GM12801 (cell line): ENCODE measurements around the gene TBC1D30.

Experiments
- TF ChIP-seq, protein P1 (sequence below): IDR thresholded peaks from one replicate; pipeline ENCODE4 v1.5.1; 2011; ENCODE audit warnings: control low read depth; ENCODE audit not compliant: insufficient read length; ENCODE audit errors: extremely low read depth

TBC1D30 gene

DNA sequence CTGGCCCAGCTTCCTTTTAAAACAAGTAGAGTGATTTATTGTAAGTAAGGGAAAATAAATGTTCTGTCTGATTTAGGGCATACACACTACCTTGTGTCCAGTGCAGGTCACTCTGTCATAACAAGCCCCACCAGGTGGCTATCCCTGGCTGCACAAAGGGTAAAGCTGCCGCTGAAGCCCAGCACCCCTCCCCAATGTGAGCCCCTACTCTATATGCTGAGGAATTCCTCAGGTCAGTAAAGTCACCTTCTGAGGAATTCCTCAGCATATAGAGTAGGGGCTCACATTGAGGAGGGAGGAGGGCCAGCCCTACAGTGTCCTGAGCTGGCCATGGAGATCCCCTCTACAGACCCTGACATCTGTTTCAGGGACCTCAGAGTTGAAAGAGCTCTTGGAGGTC, 67.2 kb downstream of the TBC1D30 start:
- TF ChIP-seq, protein P1, sequence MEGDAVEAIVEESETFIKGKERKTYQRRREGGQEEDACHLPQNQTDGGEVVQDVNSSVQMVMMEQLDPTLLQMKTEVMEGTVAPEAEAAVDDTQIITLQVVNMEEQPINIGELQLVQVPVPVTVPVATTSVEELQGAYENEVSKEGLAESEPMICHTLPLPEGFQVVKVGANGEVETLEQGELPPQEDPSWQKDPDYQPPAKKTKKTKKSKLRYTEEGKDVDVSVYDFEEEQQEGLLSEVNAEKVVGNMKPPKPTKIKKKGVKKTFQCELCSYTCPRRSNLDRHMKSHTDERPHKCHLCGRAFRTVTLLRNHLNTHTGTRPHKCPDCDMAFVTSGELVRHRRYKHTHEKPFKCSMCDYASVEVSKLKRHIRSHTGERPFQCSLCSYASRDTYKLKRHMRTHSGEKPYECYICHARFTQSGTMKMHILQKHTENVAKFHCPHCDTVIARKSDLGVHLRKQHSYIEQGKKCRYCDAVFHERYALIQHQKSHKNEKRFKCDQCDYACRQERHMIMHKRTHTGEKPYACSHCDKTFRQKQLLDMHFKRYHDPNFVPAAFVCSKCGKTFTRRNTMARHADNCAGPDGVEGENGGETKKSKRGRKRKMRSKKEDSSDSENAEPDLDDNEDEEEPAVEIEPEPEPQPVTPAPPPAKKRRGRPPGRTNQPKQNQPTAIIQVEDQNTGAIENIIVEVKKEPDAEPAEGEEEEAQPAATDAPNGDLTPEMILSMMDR = no peak

DNA sequence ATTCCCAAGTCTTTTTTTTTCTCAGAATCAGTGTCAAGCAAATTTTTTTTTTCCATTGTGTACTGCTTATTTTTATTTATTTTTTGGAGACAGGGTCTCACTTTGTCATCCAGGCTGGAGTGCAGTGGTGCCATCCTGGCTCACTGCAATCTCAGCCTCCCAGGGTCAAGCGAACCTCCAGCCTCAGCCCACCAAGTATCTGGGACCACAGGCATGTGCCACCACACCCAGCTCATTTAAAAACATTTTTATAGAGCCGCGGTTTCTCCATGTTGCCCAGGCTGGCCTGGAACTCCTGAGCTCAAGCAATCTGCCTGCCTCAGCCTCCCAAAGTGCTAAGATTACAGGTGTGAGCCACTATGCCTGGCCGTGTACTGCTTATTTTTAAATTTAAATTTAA, 68.1 kb downstream of the TBC1D30 start:
- TF ChIP-seq, protein P1 = no peak

DNA sequence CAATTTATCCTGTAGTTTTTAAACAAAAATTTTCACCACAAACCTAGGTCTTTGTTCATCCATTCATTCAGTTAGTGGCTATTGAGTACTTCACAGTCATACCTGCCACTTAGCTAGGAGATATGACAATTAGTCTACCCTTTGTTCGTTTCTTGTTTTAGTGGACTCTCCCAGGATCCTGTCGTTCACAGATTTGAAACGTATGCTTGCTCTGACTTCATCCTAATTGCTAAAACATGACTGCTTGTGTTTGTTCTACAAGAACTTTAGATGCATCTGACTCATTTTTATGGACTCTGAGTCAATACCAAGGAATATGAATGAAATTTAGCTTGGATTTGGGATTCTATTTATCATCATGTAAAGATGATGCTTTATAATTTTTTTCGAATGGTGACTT, 69.5 kb downstream of the TBC1D30 start:
- TF ChIP-seq, protein P1 = no peak

DNA sequence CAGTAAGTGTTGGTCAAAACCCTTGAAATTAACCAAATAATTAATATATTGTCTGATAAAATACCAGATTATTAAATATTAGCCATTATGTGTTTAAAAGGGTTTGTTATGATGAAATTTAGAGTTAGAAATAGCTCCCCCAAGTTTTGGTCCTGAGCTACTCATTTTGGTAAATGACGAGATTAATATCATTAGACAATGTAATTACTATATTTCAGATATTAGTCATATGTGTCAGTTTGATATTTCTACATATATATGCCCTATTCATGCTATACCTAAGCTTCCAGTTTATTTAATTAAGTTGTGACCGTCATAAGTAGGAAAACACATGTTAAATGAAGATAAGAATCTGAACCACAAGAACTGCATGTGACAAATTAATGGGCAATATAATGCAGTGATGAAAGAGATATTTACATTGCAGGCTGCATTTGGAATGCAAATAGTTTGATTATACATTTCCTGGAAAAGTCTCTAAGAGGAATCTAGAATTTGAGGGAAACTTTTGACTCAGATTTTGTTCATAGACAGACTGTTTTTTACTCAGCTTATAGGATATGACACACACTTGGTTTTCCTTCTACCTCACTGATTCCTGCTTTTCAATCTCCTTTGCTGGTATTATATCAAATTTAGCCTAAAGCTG, 70.5 kb downstream of the TBC1D30 start:
- TF ChIP-seq, protein P1 = no peak

DNA sequence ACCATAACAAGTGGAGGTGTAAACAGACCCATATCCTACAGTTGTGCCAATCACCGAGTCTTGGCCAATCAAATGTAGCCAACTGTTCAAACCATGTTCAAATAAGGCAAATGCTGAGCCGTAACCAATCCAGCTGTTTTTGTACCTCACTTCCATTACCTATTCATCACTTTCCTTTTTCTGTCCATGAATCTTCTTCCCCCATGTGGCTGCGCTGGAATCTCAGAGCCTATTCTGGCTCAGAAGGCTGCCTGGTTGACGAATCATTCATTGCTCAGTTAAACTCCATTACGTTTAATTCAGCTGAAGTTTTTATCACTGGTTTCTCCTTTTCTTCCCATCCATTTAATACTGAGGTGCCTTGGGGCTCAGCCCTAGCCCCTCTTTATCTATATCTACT, 71.1 kb downstream of the TBC1D30 start:
- TF ChIP-seq, protein P1 = no peak

DNA sequence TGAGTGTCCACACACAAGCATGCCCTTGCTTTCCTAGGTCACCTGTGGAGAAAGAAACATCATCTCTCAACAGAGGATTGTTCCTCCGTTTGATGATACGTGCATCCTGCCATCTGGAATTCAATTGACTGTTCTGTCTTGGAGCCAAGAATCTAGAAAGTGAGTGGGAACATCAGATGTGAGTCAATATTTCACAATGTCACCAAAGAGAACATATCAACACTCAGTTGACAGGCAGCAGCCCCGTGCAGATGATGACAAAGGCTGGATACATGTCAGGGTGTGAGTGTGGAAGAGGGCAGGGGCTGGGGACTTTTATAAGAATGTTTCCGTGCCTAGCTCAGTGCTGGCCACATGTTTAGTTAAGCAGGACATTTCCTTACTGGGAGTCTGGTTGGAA, 76.1 kb downstream of the TBC1D30 start:
- TF ChIP-seq, protein P1 = no peak

DNA sequence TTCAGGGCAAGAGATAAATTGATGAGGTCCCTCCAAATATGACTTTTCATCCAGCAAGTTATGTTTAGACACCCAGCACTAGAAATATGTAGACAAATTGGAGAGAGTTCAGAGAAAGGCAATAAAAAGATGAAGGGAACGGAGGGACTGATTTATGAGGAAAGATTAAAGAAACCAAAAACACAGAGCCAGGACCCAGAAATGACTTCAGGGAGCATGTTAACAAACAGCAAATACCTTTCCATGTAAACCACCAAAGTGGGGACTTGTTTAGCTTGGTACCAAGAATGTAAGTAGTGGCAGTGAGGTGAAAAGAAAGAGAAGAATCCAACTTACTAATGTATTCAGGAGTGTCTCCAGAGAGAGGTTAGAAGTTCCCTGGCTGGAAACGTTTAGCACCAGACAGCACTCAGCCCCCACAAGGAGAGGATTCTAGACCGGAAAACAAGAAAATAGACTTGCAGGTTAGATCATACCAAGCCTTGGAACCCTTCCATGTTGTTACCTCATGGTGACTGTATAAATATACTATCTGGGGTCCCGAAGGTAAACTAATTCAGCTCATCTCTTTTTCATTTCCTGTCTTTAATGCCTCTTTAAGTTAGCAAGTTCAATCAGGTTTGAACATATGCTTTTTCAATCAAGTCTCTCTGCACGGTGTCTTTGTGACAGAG, 79.2 kb downstream of the TBC1D30 start:
- TF ChIP-seq, protein P1 = no peak
